ENCODE data around the gene TH. TPM values are rescaled to one million over a fixed set of nuclear protein-coding genes. Genes with fewer than 3 reads are reported as not detected.

TH gene
- total RNA-seq, 1 experiment from 2014 or later, result not detected

DNA sequence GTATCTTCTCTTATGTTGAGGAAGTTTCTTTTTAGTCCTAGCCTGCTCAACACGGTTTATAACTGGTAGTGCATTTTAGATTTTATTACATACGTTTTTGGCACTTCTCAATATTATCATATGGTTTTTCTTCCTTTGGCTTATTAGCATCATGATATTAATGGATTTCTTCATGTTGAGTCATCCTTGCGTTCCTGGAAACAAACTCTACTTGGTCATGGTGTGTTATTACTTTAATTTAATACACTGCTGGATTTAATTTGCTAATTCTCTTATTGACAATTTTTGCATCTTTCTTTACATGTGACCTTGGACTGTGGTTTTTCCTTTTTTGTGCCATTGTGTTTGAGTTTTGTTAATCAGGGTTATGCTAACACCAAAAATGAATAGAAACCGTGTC, 52.9 kb downstream of the TH start:
- in situ Hi-C loops (cut with HindIII; ENCODE audit: low pct_unique_long_range_greater_than_20kb, low sequenced_read_pairs), result no loop called here
- no peak for DNase-seq (ENCODE audit: low read depth, low spot score)

DNA sequence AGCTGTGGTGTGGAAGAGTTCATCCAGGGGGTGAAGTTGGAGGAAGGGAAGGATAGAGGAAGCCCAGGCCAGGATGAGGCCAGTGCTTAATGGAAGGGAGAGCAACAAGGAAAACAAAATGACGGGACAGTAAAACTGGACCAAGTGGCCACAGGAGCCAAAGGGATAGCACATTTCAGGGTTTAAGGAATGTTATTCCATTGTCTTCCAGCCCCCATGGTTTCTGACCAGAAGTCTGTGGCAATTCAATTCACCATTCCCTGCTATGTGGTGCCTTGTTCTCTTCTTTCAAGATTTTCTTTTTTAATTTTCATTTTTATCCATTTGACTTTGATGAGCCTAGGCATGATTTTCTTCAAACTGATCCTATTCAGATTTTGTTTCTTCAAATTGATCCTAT, 54.9 kb downstream of the TH start:
- in situ Hi-C loops (cut with HindIII; ENCODE audit: low pct_unique_long_range_greater_than_20kb, low sequenced_read_pairs), result no loop called here
- DNase-seq (ENCODE audit: low read depth, low spot score), result no peak

DNA sequence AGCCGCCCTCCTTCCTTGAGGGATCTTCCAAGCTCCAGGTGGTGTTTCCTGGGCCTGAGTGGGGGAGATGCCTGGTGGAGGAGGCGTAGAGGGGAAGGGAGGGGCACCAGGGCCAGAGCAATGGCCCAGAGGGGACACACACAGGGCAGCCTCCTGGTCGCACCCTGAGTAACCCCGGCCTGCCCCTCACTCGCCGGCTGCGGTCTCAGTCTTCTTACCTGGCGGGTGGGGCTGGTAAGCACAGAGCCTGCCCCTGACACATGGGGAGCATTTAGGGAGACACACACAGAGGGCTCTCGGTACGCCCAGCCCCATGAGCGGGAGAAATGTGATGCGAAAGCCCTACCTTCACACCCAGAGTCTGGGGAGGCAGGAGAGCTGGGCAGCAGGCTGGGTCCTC, 56.3 kb downstream of the TH start:
- in situ Hi-C loops (cut with HindIII; ENCODE audit: low pct_unique_long_range_greater_than_20kb, low sequenced_read_pairs), result no loop called here
- DNase-seq (ENCODE audit: low read depth, low spot score), result no peak

- no peak for DNase-seq (ENCODE audit: low read depth, low spot score)
- in situ Hi-C loops (cut with HindIII; ENCODE audit: low pct_unique_long_range_greater_than_20kb, low sequenced_read_pairs), result no loop called here
Measured at GRCh38 chr11:2114430-2115241, 57.0 kb downstream of the TH start.

Small RNA genes within 50 kb of the gene (small RNA-seq; reads per million reads assigned to genes)
- gene MIR4686 (0 reads per million in 2 experiments), gene MIR483 (0 reads per million in 2 experiments)

Other genes with a start within 250 kb of the TH start
- gene MRPL23, start 224.5 kb downstream of the TH start, total RNA-seq (2014; rRNA removed; shearing (Covaris generic)), result 169 and 172 TPM in 2 replicates
- gene H19, start 174.0 kb downstream of the TH start, total RNA-seq (2014; rRNA removed; shearing (Covaris generic)), result 8.8 and 11.1 TPM in 2 replicates
- gene IGF2, start 32.4 kb downstream of the TH start, total RNA-seq (2014; rRNA removed; shearing (Covaris generic)), result 0.03 and 0.27 TPM in 2 replicates
- gene INS, start 10.6 kb downstream of the TH start, total RNA-seq (2014; rRNA removed; shearing (Covaris generic)), result not detected in 2 replicates
- not detected in 2 replicates for gene ASCL2, start 98.8 kb upstream of the TH start, total RNA-seq (2014; rRNA removed; shearing (Covaris generic))
- not detected in 2 replicates for gene C11orf21, start 130.1 kb upstream of the TH start, total RNA-seq (2014; rRNA removed; shearing (Covaris generic))
- gene TSPAN32, start 130.2 kb upstream of the TH start, total RNA-seq (2014; rRNA removed; shearing (Covaris generic)), result not detected in 2 replicates
- gene CD81, start 205.5 kb upstream of the TH start, total RNA-seq (2014; rRNA removed; shearing (Covaris generic)), result 132 and 150 TPM in 2 replicates
- gene TSSC4, start 228.9 kb upstream of the TH start, total RNA-seq (2014; rRNA removed; shearing (Covaris generic)), result 36.5 and 43.3 TPM in 2 replicates

Data from SK-MEL-5 (cell line).